Measurements from ENCODE around the gene DNAJB2.

- no peak for TF ChIP-seq POLR2AphosphoS5 (IDR thresholded peaks at IDR 0.05; ENCODE audit: borderline replicate concordance, low read depth, low read length)
- TF ChIP-seq EZH2 (IDR thresholded peaks at IDR 0.05), result no peak
These were observed 35.8 kb downstream of the DNAJB2 start for GRCh38 chr2:219314804-219315468.
